HG03135 (cell line): ENCODE data around the gene DRAM2.
"Not testable (repeated sequence)": the region's sequence is repeated elsewhere in the genome, so short reads cannot be mapped to it uniquely, and the experiment has no call there.

ENCODE experiments used
- ATAC-seq: cut with Tn5 transposase; IDR thresholded peaks from one replicate; pipeline ENCODE4 v1.9.1; 2021; ENCODE audit warnings: mild to moderate bottlenecking, moderate library complexity; ENCODE audit not compliant: unreplicated experiment

The DRAM2 gene

GRCh38 chr1:111084999-111085398, 54.9 kb downstream of the DRAM2 start:
- no peak for ATAC-seq

- no peak for ATAC-seq
Observed at GRCh38 chr1:111082421-111083203, 57.3 kb downstream of the DRAM2 start.

- ATAC-seq = not testable (repeated sequence)
Observed at GRCh38 chr1:111079329-111079728, 60.6 kb downstream of the DRAM2 start.

GRCh38 chr1:111077312-111077711, 62.6 kb downstream of the DRAM2 start:
- ATAC-seq = not testable (repeated sequence)
